Neural cell (in vitro differentiated cells): ENCODE measurements around the gene COG2. TPM values are rescaled to one million over a fixed set of nuclear protein-coding genes. Genes with fewer than 3 reads are reported as not detected.

ENCODE experiments used
- H2AFZ ChIP-seq: fragments of 200-600, 300-800 bp; sonication (generic), shearing (Covaris generic); 2 replicates; pipeline ENCODE4 v1.6.0; 2014; ENCODE audit warnings: low read depth, mild to moderate bottlenecking, antibody characterized with exemption, low read length, moderate library complexity
- H3F3A ChIP-seq: fragments of 200-600 bp; shearing (Covaris generic); 2 replicates; pipeline ENCODE4 v1.6.1; 2016; ENCODE audit warnings: mild to moderate bottlenecking, moderate library complexity, mixed read lengths, antibody characterized with exemption, low read length; ENCODE audit not compliant: insufficient read depth, poor library complexity, severe bottlenecking
- H3K27ac ChIP-seq: fragments of 200-600, 300-800 bp; sonication (generic), shearing (Covaris generic); 2 replicates; pipeline ENCODE4 v1.5.1; 2014; ENCODE audit warnings: mild to moderate bottlenecking, low read length, moderate library complexity
- H3K27me3 ChIP-seq: fragments of 300-800, 200-600 bp; sonication (generic), shearing (Covaris generic); 2 replicates; pipeline ENCODE4 v1.6.0; 2014; ENCODE audit warnings: mild to moderate bottlenecking, low read depth, low read length, moderate library complexity; ENCODE audit not compliant: insufficient read depth
- H3K36me3 ChIP-seq: fragments of 300-800, 200-600 bp; sonication (generic), shearing (Covaris generic); 2 replicates; pipeline ENCODE4 v1.5.1; 2014; ENCODE audit warnings: mild to moderate bottlenecking, antibody characterized with exemption, low read length, moderate library complexity; ENCODE audit not compliant: insufficient read depth
- H3K4me2 ChIP-seq: fragments of 300-800, 200-600 bp; sonication (generic), shearing (Covaris generic); 2 replicates; pipeline ENCODE4 v1.6.0; 2014; ENCODE audit warnings: mild to moderate bottlenecking, low read length
- H3K4me3 ChIP-seq: fragments of 300-800, 200-600 bp; sonication (generic), shearing (Covaris generic); 2 replicates; pipeline ENCODE4 v1.5.1; 2014; ENCODE audit warnings: mild to moderate bottlenecking, low read length, moderate library complexity
- H3K79me2 ChIP-seq: fragments of 200-600 bp; shearing (Covaris generic); replicated peaks from 2 replicates; pipeline ENCODE4 v1.6.0; 2014; ENCODE audit warnings: mild to moderate bottlenecking, low read length, moderate library complexity; ENCODE audit not compliant: insufficient read depth
- H3K9ac ChIP-seq: fragments of 300-800, 200-600 bp; sonication (generic), shearing (Covaris generic); 2 replicates; pipeline ENCODE4 v1.6.1; 2016; ENCODE audit warnings: mild to moderate bottlenecking, low read length, mixed read lengths
- H3K9me2 ChIP-seq: fragments of 200-600 bp; shearing (Covaris generic); 2 replicates; pipeline ENCODE4 v1.6.1; 2016; ENCODE audit warnings: mild to moderate bottlenecking, low read length, mixed read lengths; ENCODE audit not compliant: insufficient read depth
- H3K9me3 ChIP-seq: fragments of 200-600, 300-800 bp; sonication (generic), shearing (Covaris generic); 2 replicates; pipeline ENCODE4 v1.6.1; 2016; ENCODE audit warnings: mild to moderate bottlenecking, mixed run types, low read length, moderate library complexity, mixed read lengths
- H4K20me1 ChIP-seq: fragments of 200-600 bp; shearing (Covaris generic); 2 replicates; pipeline ENCODE4 v1.6.1; 2016; ENCODE audit warnings: mild to moderate bottlenecking, mixed run types; ENCODE audit not compliant: insufficient read depth
- EP300 ChIP-seq: fragments of 450-650 bp; conservative IDR thresholded peaks from 2 replicates; pipeline ENCODE4 v1.6.1; 2014; ENCODE audit warnings: antibody characterized with exemption, mild to moderate bottlenecking, moderate library complexity; ENCODE audit not compliant: poor library complexity, severe bottlenecking
- EZH2 ChIP-seq: fragments of 200-600, 300-800 bp; shearing (Covaris generic), sonication (generic); IDR thresholded peaks from 2 replicates; pipeline ENCODE4 v1.6.1; 2014; ENCODE audit warnings: antibody characterized with exemption, low read length, borderline replicate concordance, mild to moderate bottlenecking; ENCODE audit not compliant: insufficient read depth, poor library complexity, severe bottlenecking
- MXI1 ChIP-seq: fragments of 450-650 bp; conservative IDR thresholded peaks from 2 replicates; pipeline ENCODE4 v1.6.1; 2014; ENCODE audit warnings: antibody characterized with exemption, mild to moderate bottlenecking; ENCODE audit not compliant: poor library complexity, severe bottlenecking
- POLR2AphosphoS5 ChIP-seq: IDR thresholded peaks from 2 replicates; pipeline ENCODE4 v1.6.1; 2012
- RAD21 ChIP-seq: fragments of 450-650 bp; conservative IDR thresholded peaks from 2 replicates; pipeline ENCODE4 v1.6.1; 2014; ENCODE audit warnings: antibody characterized with exemption, mild to moderate bottlenecking, moderate library complexity
- SMC3 ChIP-seq: fragments of 450-650 bp; conservative IDR thresholded peaks from 2 replicates; pipeline ENCODE4 v1.6.1; 2014; ENCODE audit warnings: antibody characterized with exemption, mild to moderate bottlenecking, moderate library complexity; ENCODE audit not compliant: poor library complexity
- TAF1 ChIP-seq: IDR thresholded peaks from 2 replicates; pipeline ENCODE4 v1.6.1; 2012; ENCODE audit warnings: low read depth
- polyA plus RNA-seq: library from polyadenylated mRNA; depleted of rRNA; stranded (reverse); fragments of >200 nt; gene quantifications from 2 replicates; pipeline ENCODE4 v1.2.3, GENCODE V29; 2014
- TF ChIP-seq, protein P1 (sequence below): IDR thresholded peaks from 2 replicates; pipeline ENCODE4 v1.6.1; 2012; ENCODE audit warnings: borderline replicate concordance
- TF ChIP-seq, protein P2 (sequence below): fragments of 450-650 bp; IDR thresholded peaks from 2 replicates; pipeline ENCODE4 v1.5.1; 2014; ENCODE audit warnings: antibody characterized with exemption, mild to moderate bottlenecking, moderate library complexity; ENCODE audit not compliant: poor library complexity, severe bottlenecking

COG2 gene
- polyA plus RNA-seq, 1 donor from 2014 or later = 14.5 TPM

DNA sequence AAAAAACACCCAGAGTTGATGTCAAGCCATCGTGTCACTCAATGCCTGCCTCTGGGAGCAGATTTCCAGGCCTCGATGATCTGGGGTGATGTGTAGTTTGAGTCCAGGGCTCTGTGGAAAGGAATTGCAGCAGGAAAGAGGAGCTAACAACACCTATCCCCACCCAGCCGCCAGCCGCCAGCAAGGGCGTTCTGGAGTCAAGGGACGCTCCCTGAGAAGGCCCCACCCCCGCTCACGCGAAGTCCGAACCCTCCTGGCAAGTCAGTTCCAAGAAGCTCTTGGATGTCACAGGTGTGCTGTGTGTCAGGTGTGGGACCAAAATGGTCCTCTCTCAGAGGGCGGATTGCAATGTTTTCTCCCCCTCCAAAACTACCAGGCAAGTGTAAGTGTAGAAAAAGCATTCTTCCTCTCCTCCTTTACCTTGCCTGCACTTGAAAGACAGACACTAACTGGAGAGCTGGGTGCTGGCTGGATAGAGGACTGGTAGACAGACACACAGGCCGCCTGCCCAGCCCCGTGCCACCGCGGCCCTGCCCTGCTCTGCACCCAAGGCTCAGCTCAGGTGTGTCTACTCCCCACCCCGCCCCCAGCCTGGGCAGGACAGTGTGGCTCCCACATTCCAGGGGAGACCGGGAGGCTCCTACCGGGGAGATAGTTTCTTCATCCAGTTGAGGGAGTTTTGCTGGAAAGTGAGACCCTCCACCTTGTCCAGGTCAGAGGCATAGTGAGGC lies 63.2 kb downstream of the COG2 start:
- no peaks in the 10 kb centered on the region for H3K79me2 ChIP-seq
- H3K27me3 ChIP-seq = no peaks in the 10 kb centered on the region
- H3F3A ChIP-seq = no peaks in the 10 kb centered on the region
- no peaks in the 10 kb centered on the region for H4K20me1 ChIP-seq
- H3K9me2 ChIP-seq = no peaks in the 10 kb centered on the region
- no peak overlapping the region for H3K9ac ChIP-seq
- H3K36me3 ChIP-seq = no peaks in the 10 kb centered on the region
- H3K9me3 ChIP-seq = no peaks in the 10 kb centered on the region
- no peak overlapping the region for H2AFZ ChIP-seq
- H3K4me3 ChIP-seq = no peak overlapping the region
- TF ChIP-seq RAD21 = no peak
- H3K4me2 ChIP-seq = no peak overlapping the region
- H3K27ac ChIP-seq = no peak overlapping the region

DNA sequence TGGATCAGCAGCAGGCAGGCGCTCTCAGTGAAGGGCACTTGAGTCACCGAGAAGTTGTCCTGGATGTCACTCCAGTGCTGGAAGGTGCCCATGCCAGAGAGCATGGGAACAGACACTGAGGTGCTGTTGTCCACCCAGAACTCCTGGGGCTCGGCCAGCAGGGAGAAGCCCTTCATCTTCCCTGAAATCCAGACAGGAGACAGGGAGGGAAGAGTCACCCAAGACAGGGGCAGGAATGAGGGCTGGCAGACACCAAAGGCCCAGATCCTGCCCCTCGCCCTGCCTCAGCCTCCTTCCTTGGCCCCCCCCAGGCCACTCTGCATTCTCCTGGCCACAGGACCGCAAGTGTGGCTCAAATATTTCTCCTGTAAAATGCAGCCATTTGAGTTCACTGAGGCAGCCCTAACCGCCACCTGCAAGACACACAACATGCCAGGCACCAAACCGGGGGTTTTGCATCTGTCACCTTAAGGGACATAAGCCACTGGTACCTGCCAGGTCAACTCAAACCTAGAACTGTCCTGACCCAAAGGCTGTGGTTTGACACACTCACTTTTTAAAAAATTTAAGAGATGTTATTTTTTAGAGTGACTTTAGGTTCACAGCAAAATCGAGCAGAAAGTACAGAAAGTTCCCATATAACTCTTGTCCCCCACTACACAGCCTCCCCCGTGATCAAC lies 63.9 kb downstream of the COG2 start:
- H3K9me3 ChIP-seq = no peaks in the 10 kb centered on the region
- TF ChIP-seq POLR2AphosphoS5 (no peak), TAF1 (no peak), EP300 (no peak), EZH2 (no peak), RAD21 (no peak), MXI1 (no peak), SMC3 (no peak)
- TF ChIP-seq, protein P1, sequence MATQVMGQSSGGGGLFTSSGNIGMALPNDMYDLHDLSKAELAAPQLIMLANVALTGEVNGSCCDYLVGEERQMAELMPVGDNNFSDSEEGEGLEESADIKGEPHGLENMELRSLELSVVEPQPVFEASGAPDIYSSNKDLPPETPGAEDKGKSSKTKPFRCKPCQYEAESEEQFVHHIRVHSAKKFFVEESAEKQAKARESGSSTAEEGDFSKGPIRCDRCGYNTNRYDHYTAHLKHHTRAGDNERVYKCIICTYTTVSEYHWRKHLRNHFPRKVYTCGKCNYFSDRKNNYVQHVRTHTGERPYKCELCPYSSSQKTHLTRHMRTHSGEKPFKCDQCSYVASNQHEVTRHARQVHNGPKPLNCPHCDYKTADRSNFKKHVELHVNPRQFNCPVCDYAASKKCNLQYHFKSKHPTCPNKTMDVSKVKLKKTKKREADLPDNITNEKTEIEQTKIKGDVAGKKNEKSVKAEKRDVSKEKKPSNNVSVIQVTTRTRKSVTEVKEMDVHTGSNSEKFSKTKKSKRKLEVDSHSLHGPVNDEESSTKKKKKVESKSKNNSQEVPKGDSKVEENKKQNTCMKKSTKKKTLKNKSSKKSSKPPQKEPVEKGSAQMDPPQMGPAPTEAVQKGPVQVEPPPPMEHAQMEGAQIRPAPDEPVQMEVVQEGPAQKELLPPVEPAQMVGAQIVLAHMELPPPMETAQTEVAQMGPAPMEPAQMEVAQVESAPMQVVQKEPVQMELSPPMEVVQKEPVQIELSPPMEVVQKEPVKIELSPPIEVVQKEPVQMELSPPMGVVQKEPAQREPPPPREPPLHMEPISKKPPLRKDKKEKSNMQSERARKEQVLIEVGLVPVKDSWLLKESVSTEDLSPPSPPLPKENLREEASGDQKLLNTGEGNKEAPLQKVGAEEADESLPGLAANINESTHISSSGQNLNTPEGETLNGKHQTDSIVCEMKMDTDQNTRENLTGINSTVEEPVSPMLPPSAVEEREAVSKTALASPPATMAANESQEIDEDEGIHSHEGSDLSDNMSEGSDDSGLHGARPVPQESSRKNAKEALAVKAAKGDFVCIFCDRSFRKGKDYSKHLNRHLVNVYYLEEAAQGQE = no peak
- TF ChIP-seq, protein P2, sequence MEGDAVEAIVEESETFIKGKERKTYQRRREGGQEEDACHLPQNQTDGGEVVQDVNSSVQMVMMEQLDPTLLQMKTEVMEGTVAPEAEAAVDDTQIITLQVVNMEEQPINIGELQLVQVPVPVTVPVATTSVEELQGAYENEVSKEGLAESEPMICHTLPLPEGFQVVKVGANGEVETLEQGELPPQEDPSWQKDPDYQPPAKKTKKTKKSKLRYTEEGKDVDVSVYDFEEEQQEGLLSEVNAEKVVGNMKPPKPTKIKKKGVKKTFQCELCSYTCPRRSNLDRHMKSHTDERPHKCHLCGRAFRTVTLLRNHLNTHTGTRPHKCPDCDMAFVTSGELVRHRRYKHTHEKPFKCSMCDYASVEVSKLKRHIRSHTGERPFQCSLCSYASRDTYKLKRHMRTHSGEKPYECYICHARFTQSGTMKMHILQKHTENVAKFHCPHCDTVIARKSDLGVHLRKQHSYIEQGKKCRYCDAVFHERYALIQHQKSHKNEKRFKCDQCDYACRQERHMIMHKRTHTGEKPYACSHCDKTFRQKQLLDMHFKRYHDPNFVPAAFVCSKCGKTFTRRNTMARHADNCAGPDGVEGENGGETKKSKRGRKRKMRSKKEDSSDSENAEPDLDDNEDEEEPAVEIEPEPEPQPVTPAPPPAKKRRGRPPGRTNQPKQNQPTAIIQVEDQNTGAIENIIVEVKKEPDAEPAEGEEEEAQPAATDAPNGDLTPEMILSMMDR = no peak
- H4K20me1 ChIP-seq = no peaks in the 10 kb centered on the region
- no peaks in the 10 kb centered on the region for H3K9me2 ChIP-seq
- H2AFZ ChIP-seq = no peak overlapping the region
- H3K4me3 ChIP-seq = no peak overlapping the region
- no peak overlapping the region for H3K4me2 ChIP-seq
- no peaks in the 10 kb centered on the region for H3K79me2 ChIP-seq
- H3F3A ChIP-seq = no peaks in the 10 kb centered on the region
- no peaks in the 10 kb centered on the region for H3K27me3 ChIP-seq
- H3K36me3 ChIP-seq = no peaks in the 10 kb centered on the region
- H3K9ac ChIP-seq = no peak overlapping the region
- no peak overlapping the region for H3K27ac ChIP-seq
